Measurements from ENCODE around the gene RAD50. TPM values are rescaled to one million over a fixed set of nuclear protein-coding genes. Genes with fewer than 3 reads are reported as not detected.
"Not testable (repeated sequence)": the region's sequence is repeated elsewhere in the genome, so short reads cannot be mapped to it uniquely, and the experiment has no call there.

The RAD50 gene
- polyA plus RNA-seq, 1 donor (not counting 4 experiments of a cell fraction or from before 2014, with no cell fraction given): 26.3 TPM

DNA sequence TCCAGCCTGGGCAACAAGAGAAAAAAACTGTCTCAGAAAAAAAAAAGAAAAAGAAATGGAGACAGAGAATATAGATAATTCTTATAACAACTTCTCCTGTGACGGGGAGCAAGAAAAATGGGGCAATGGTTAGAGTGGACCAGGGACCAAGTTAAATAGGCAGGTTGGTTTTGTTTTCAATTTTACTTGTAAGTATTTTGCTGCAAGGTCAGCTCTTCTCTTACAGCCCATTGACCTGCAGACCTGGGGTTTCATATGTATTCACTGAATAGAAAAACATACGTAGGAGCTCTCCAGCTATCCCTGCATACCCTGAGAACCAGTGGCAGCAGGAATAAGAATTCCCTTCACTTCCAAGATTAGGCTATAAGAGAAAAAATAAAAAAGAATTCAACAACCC lies 72.0 kb downstream of the RAD50 start:
- Histone ChIP-seq H3K9ac (ENCODE audit: control insufficient read depth, extremely low read depth, insufficient read depth, low read length) (no peak overlapping the region), H3K27me3 (ENCODE audit: control insufficient read depth, extremely low read depth, insufficient read depth, low read length) (no peaks in the 10 kb centered on the region)

DNA sequence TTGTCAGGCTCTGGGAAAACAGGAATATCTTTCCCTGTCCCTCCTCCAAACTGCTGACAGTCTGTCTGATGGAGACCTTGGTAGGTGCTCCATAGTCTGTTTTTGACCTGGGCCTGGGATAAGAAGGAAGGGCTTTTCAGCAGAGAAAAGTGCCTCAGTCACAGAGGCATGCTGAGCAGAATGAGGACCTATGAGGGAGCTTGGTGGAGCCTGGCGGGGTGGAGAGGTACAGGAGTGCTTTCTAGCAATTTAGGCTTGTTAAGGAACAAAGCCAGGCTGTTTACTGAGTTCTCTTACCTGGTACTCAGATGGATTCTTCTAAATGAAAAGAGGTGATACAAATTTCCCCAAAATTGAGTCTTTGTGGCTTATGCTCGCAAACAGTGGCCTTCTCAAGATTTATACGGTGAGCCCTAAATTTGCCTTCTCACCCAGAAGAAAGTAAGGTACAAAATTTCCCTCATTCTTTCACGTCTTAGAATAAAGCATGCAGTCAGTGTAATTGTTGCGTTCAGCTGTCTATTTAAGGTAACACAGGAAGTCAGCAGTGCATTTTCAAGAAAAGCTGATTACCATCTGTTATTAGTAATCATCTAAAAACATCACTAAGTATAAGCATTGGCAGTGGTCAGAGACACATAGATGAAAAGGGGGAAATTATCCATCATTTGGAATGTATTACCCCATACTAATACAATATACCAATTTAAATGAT lies 72.6 kb downstream of the RAD50 start:
- Histone ChIP-seq H3K4me3 (ENCODE audit: control insufficient read depth in 2 of 3, extremely low read depth in 1 of 3, insufficient read depth in 2 of 3, low read depth in 1 of 3, low read length in 3 of 3) (no peak overlapping the region), H3K9ac (ENCODE audit: control insufficient read depth, extremely low read depth, insufficient read depth, low read length) (no peak overlapping the region), H3K27me3 (ENCODE audit: control insufficient read depth, extremely low read depth, insufficient read depth, low read length) (no peaks in the 10 kb centered on the region), H3K4me1 (ENCODE audit: control insufficient read depth, extremely low read depth, insufficient read depth, low read length) (no peaks in the 10 kb centered on the region), H3K79me2 (ENCODE audit: control insufficient read depth, insufficient read depth, low read length) (no peaks in the 10 kb centered on the region), H3K27ac (ENCODE audit: control insufficient read depth, insufficient read depth, low read length) (no peak overlapping the region), H3K4me2 (ENCODE audit: control insufficient read depth, extremely low read depth, insufficient read depth, low read depth, low read length) (no peak overlapping the region), H3K36me3 (ENCODE audit: control insufficient read depth in 2 of 2, extremely low read depth in 1 of 2, insufficient read depth in 2 of 2, low read length in 2 of 2) (peaks cover 0 to 7% of the 10 kb centered on the region in 2 experiments), H3K9me1 (ENCODE audit: control insufficient read depth, extremely low read depth, insufficient read depth, low read length) (no peaks in the 10 kb centered on the region), H2AFZ (ENCODE audit: control insufficient read depth, low read length) (no peak overlapping the region), H4K20me1 (ENCODE audit: control insufficient read depth, extremely low read depth, insufficient read depth, low read length) (no peaks in the 10 kb centered on the region), H3K9me3 (ENCODE audit: control insufficient read depth, low read depth, low read length) (no peaks in the 10 kb centered on the region)
- dilution Hi-C loops (cut with MboI; ENCODE audit: extremely low pct_ligation_motif_present, low sequenced_read_pairs): no loop called here
- FAIRE-seq (no peak), DNase-seq (ENCODE audit: low read depth, low spot score) (no peak)
- TF ChIP-seq EZH2 (IDR thresholded peaks at IDR 0.05; ENCODE audit: low read length): no peak
- TF ChIP-seq, protein P1, sequence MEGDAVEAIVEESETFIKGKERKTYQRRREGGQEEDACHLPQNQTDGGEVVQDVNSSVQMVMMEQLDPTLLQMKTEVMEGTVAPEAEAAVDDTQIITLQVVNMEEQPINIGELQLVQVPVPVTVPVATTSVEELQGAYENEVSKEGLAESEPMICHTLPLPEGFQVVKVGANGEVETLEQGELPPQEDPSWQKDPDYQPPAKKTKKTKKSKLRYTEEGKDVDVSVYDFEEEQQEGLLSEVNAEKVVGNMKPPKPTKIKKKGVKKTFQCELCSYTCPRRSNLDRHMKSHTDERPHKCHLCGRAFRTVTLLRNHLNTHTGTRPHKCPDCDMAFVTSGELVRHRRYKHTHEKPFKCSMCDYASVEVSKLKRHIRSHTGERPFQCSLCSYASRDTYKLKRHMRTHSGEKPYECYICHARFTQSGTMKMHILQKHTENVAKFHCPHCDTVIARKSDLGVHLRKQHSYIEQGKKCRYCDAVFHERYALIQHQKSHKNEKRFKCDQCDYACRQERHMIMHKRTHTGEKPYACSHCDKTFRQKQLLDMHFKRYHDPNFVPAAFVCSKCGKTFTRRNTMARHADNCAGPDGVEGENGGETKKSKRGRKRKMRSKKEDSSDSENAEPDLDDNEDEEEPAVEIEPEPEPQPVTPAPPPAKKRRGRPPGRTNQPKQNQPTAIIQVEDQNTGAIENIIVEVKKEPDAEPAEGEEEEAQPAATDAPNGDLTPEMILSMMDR (optimal IDR thresholded peaks at IDR 0.05 in 1 of 3, IDR thresholded peaks at IDR 0.05 in 1 of 3, conservative IDR thresholded peaks at IDR 0.05 in 1 of 3; ENCODE audit: extremely low read depth in 1 of 3, insufficient read depth in 2 of 3, low read length in 3 of 3): no peak

More for the DNA sequence above, 72.0 kb downstream of the RAD50 start:
- Histone ChIP-seq H4K20me1 (ENCODE audit: control insufficient read depth, extremely low read depth, insufficient read depth, low read length) (no peaks in the 10 kb centered on the region), H3K36me3 (ENCODE audit: control insufficient read depth in 2 of 2, extremely low read depth in 1 of 2, insufficient read depth in 2 of 2, low read length in 2 of 2) (peaks cover 0 to 7% of the 10 kb centered on the region in 2 experiments), H3K4me1 (ENCODE audit: control insufficient read depth, extremely low read depth, insufficient read depth, low read length) (no peaks in the 10 kb centered on the region), H3K9me1 (ENCODE audit: control insufficient read depth, extremely low read depth, insufficient read depth, low read length) (no peaks in the 10 kb centered on the region), H3K4me2 (ENCODE audit: control insufficient read depth, extremely low read depth, insufficient read depth, low read depth, low read length) (no peak overlapping the region), H2AFZ (ENCODE audit: control insufficient read depth, low read length) (no peak overlapping the region), H3K79me2 (ENCODE audit: control insufficient read depth, insufficient read depth, low read length) (no peaks in the 10 kb centered on the region), H3K27ac (ENCODE audit: control insufficient read depth, insufficient read depth, low read length) (no peak overlapping the region), H3K4me3 (ENCODE audit: control insufficient read depth in 2 of 3, extremely low read depth in 1 of 3, insufficient read depth in 2 of 3, low read depth in 1 of 3, low read length in 3 of 3) (no peak overlapping the region), H3K9me3 (ENCODE audit: control insufficient read depth, low read depth, low read length) (no peaks in the 10 kb centered on the region)
- dilution Hi-C loops (cut with MboI; ENCODE audit: extremely low pct_ligation_motif_present, low sequenced_read_pairs): no loop called here
- TF ChIP-seq, protein P1 (optimal IDR thresholded peaks at IDR 0.05 in 1 of 3, IDR thresholded peaks at IDR 0.05 in 1 of 3, conservative IDR thresholded peaks at IDR 0.05 in 1 of 3; ENCODE audit: extremely low read depth in 1 of 3, insufficient read depth in 2 of 3, low read length in 3 of 3): no peak
- no peak for TF ChIP-seq EZH2 (IDR thresholded peaks at IDR 0.05; ENCODE audit: low read length)
- FAIRE-seq (no peak), DNase-seq (ENCODE audit: low read depth, low spot score) (no peak)

DNA sequence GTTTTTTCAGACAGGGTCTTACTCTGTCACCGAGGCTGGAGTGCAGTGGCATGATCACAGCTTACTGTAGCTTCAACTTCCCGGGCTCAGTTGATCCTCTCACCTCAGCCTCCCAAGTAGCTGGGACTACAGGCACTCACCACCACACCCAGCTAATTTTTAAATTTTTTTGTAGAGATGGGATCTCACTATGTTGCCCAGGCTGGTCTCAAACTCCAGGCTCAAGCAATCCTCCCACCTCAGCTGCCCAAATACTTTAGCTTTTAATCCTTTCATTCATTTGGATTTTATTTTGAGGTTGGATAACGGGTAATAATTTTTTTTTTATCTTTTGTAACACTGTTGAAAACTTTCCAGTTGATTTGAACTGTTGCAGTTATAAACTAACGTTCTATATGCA lies 76.8 kb downstream of the RAD50 start:
- H3K4me2 ChIP-seq (ENCODE audit: control insufficient read depth, extremely low read depth, insufficient read depth, low read depth, low read length); H3K4me1 ChIP-seq (ENCODE audit: control insufficient read depth, extremely low read depth, insufficient read depth, low read length); H3K4me3 ChIP-seq (ENCODE audit: control insufficient read depth in 2 of 3, extremely low read depth in 1 of 3, insufficient read depth in 2 of 3, low read depth in 1 of 3, low read length in 3 of 3); DNase-seq (ENCODE audit: low read depth, low spot score); H2AFZ ChIP-seq (ENCODE audit: control insufficient read depth, low read length); H3K27me3 ChIP-seq (ENCODE audit: control insufficient read depth, extremely low read depth, insufficient read depth, low read length); dilution Hi-C loops (cut with MboI; ENCODE audit: extremely low pct_ligation_motif_present, low sequenced_read_pairs); H3K9me1 ChIP-seq (ENCODE audit: control insufficient read depth, extremely low read depth, insufficient read depth, low read length); H3K27ac ChIP-seq (ENCODE audit: control insufficient read depth, insufficient read depth, low read length); H3K9me3 ChIP-seq (ENCODE audit: control insufficient read depth, low read depth, low read length); H3K9ac ChIP-seq (ENCODE audit: control insufficient read depth, extremely low read depth, insufficient read depth, low read length); H4K20me1 ChIP-seq (ENCODE audit: control insufficient read depth, extremely low read depth, insufficient read depth, low read length); FAIRE-seq; H3K79me2 ChIP-seq (ENCODE audit: control insufficient read depth, insufficient read depth, low read length): not testable (repeated sequence)
- peaks cover 0 to 16% of the 10 kb centered on the region in 2 experiments for H3K36me3 ChIP-seq (ENCODE audit: control insufficient read depth in 2 of 2, extremely low read depth in 1 of 2, insufficient read depth in 2 of 2, low read length in 2 of 2)

All from keratinocyte (primary cell).